GM12878 (cell line): Measurements from ENCODE around the gene NT5C1A.

Experiments used
- CHD2 ChIP-seq: IDR thresholded peaks from 2 replicates; pipeline ENCODE4 v1.6.1; 2011; ENCODE audit warnings: low read depth, low read length, improper control_type of control experiment, borderline replicate concordance
- CTCF ChIP-seq, 3 experiments: IDR thresholded peaks in 2 of 3; conservative IDR thresholded peaks in 1 of 3; 2 replicates each; pipeline ENCODE4 v1.5.1; 2011; ENCODE audit warnings: low read depth in 3 of 3, low read length in 3 of 3, mild to moderate bottlenecking in 3 of 3, control low read depth in 2 of 3, moderate library complexity in 2 of 3, inconsistent platforms in 1 of 3, mixed read lengths in 1 of 3; ENCODE audit not compliant: control insufficient read depth in 2 of 3, insufficient read depth in 1 of 3; ENCODE audit errors: extremely low read depth in 1 of 3
- ZBTB11 ChIP-seq: fragments of 450-650 bp; formaldehyde crosslinking; IDR thresholded peaks from 2 replicates; pipeline ENCODE4 v1.5.0; 2022; ENCODE audit warnings: mild to moderate bottlenecking, missing genetic modification characterization
- ZNF24 ChIP-seq: fragments of 450-650 bp; IDR thresholded peaks from 2 replicates; pipeline ENCODE4 v1.6.1; 2017; ENCODE audit warnings: antibody characterized with exemption, mild to moderate bottlenecking

GRCh38 chr1:39673215-39673614 is 1.3 kb upstream of the NT5C1A start:
- no peak for TF ChIP-seq ZBTB11
- TF ChIP-seq CTCF (IDR thresholded peaks at IDR 0.05 in 2 of 3, conservative IDR thresholded peaks at IDR 0.05 in 1 of 3; ENCODE audit: control insufficient read depth in 2 of 3, extremely low read depth in 1 of 3, insufficient read depth in 1 of 3, low read depth in 3 of 3, low read length in 3 of 3) = no peak
- no peak for TF ChIP-seq CHD2
- no peak for TF ChIP-seq ZNF24
